Activated T-cell treated with anti-CD3 and anti-CD28 coated beads, Interleukin-2, amount 50 U/mL, for 48 hours (primary cell): ENCODE measurements around the gene HSPBP1.
"Not testable (repeated sequence)": the region's sequence is repeated elsewhere in the genome, so short reads cannot be mapped to it uniquely, and the experiment has no call there.

Experiments used
- DNase-seq, 2 experiments: peaks; one replicate each; pipeline ENCODE4 v3.0.0-alpha.2; 2020

The HSPBP1 gene

GRCh38 chr19:55279770-55280643 is at the start of gene HSPBP1:
HSPBP1 (minus strand) TSS chr19:55280110; CDS start chr19:55279608, 502 bp downstream.
- peak; percentile 99 for DNase-seq

- not testable (repeated sequence) for DNase-seq
These were observed 48.9 kb upstream of the HSPBP1 start for GRCh38 chr19:55328774-55329318.

- DNase-seq: no peak
These were observed 45.3 kb upstream of the HSPBP1 start, which contains the start of gene TMEM150B for GRCh38 chr19:55325172-55325571. TMEM150B (minus strand) TSS chr19:55325341; CDS start chr19:55321036, 4,305 bp downstream.

- DNase-seq: no peak
These were observed 44.8 kb upstream of the HSPBP1 start for GRCh38 chr19:55324662-55325061.

GRCh38 chr19:55322204-55322885 is 42.4 kb upstream of the HSPBP1 start:
- DNase-seq: no peak

GRCh38 chr19:55321466-55322137 is 41.7 kb upstream of the HSPBP1 start:
- no peak for DNase-seq

GRCh38 chr19:55320844-55321419 is 41.0 kb upstream of the HSPBP1 start:
- no peak for DNase-seq

- DNase-seq: no peak
These were observed 39.9 kb upstream of the HSPBP1 start for GRCh38 chr19:55319785-55320184.

GRCh38 chr19:55316646-55317045 is 36.7 kb upstream of the HSPBP1 start:
- DNase-seq: no peak

- no peak for DNase-seq
These were observed 36.1 kb upstream of the HSPBP1 start for GRCh38 chr19:55315956-55316525.

GRCh38 chr19:55314396-55314795 is 34.5 kb upstream of the HSPBP1 start:
- no peak for DNase-seq

GRCh38 chr19:55312621-55313512 is 33.0 kb upstream of the HSPBP1 start:
- DNase-seq: no peak

GRCh38 chr19:55311797-55312196 is 31.9 kb upstream of the HSPBP1 start:
- no peak for DNase-seq

GRCh38 chr19:55311397-55311796 is 31.5 kb upstream of the HSPBP1 start:
- no peak for DNase-seq

GRCh38 chr19:55310498-55310897 is 30.6 kb upstream of the HSPBP1 start:
- DNase-seq: no peak

GRCh38 chr19:55309448-55309847 is 29.5 kb upstream of the HSPBP1 start:
- DNase-seq: no peak

GRCh38 chr19:55308281-55308680 is 28.4 kb upstream of the HSPBP1 start:
- no peak for DNase-seq

GRCh38 chr19:55306712-55307111 is 26.8 kb upstream of the HSPBP1 start:
- DNase-seq: no peak

- no peak for DNase-seq
These were observed 26.2 kb upstream of the HSPBP1 start for GRCh38 chr19:55305983-55306562.

GRCh38 chr19:55305491-55305890 is 25.6 kb upstream of the HSPBP1 start:
- peak; percentile 61 to 63 for DNase-seq

GRCh38 chr19:55304980-55305379 is 25.1 kb upstream of the HSPBP1 start:
- no peak for DNase-seq
